Body of pancreas (tissue), 4 donors: Measurements from ENCODE around the gene ZNF277.

ENCODE experiments used
- CTCF ChIP-seq, 7 experiments: fragments of 450-650 bp in 4 of 7; fragments of 200-600 bp in 3 of 7; sonication (generic) in 3 of 7; IDR thresholded peaks; one replicate each; pipeline ENCODE4 v1.5.1; 2016 to 2019; ENCODE audit warnings: antibody characterized with exemption in 7 of 7
- POLR2A ChIP-seq, 3 donors: fragments of 450-650 bp; IDR thresholded peaks; one replicate each; pipeline ENCODE4 v1.6.1; 2016; ENCODE audit warnings: antibody characterized with exemption in 3 of 3, mild to moderate bottlenecking in 2 of 3

- TF ChIP-seq CTCF (IDR thresholded peaks at IDR 0.05) (no peak), POLR2A (IDR thresholded peaks at IDR 0.05) (no peak)
Observed at GRCh38 chr7:112307506-112307905, 101.0 kb downstream of the ZNF277 start.
